GM18505 (cell line): ENCODE data around the gene PGAM4.

ENCODE experiments used
- ATAC-seq: cut with Tn5 transposase; IDR thresholded peaks from one replicate; pipeline ENCODE4 v1.9.1; 2021; ENCODE audit not compliant: unreplicated experiment
- POLR2A ChIP-seq: IDR thresholded peaks from 4 replicates; pipeline ENCODE4 v1.6.1; 2011; ENCODE audit warnings: borderline replicate concordance; ENCODE audit not compliant: insufficient read depth, insufficient read length; ENCODE audit errors: extremely low read depth

PGAM4 gene

GRCh38 chrX:77969538-77969937 is at the start of gene PGAM4:
Gene PGAM4, minus strand, starts transcription at chrX:77969638. Its CDS starts 0 bp downstream, at chrX:77969638.
- TF ChIP-seq POLR2A, result no peak
- no peak for ATAC-seq

GRCh38 chrX:78011846-78012245 is 42.4 kb upstream of the PGAM4 start:
- no peak for ATAC-seq
- no peak for TF ChIP-seq POLR2A

- TF ChIP-seq POLR2A, result no peak
- ATAC-seq, result no peak
Measured at GRCh38 chrX:77979870-77980269, 10.4 kb upstream of the PGAM4 start.

- ATAC-seq, result no peak
- TF ChIP-seq POLR2A, result no peak
Measured at GRCh38 chrX:77977518-77977917, 8.1 kb upstream of the PGAM4 start.

- no peak for ATAC-seq
- TF ChIP-seq POLR2A, result no peak
Measured at GRCh38 chrX:77977095-77977494, 7.7 kb upstream of the PGAM4 start.

GRCh38 chrX:77975755-77976154 is 6.3 kb upstream of the PGAM4 start:
- TF ChIP-seq POLR2A, result no peak
- no peak for ATAC-seq

- ATAC-seq, result no peak
- no peak for TF ChIP-seq POLR2A
Measured at GRCh38 chrX:77967631-77968030, 1.8 kb downstream of the PGAM4 start.

GRCh38 chrX:77966361-77966760 is 3.1 kb downstream of the PGAM4 start:
- no peak for TF ChIP-seq POLR2A
- no peak for ATAC-seq

GRCh38 chrX:77962068-77962902 is 7.2 kb downstream of the PGAM4 start:
- no peak for TF ChIP-seq POLR2A
- ATAC-seq, result no peak

GRCh38 chrX:77961063-77961462 is 8.4 kb downstream of the PGAM4 start:
- no peak for TF ChIP-seq POLR2A
- no peak for ATAC-seq

- TF ChIP-seq POLR2A, result no peak
- ATAC-seq, result no peak
Measured at GRCh38 chrX:77960567-77960966, 8.9 kb downstream of the PGAM4 start.

- ATAC-seq, result no peak
- TF ChIP-seq POLR2A, result no peak
Measured at GRCh38 chrX:77953708-77954107, 15.7 kb downstream of the PGAM4 start.

- TF ChIP-seq POLR2A, result no peak
- no peak for ATAC-seq
Measured at GRCh38 chrX:77953302-77953701, 16.1 kb downstream of the PGAM4 start.

- no peak for ATAC-seq
- TF ChIP-seq POLR2A, result no peak
Measured at GRCh38 chrX:77952173-77952572, 17.3 kb downstream of the PGAM4 start.
